Measurements from ENCODE around the gene COL5A1.

The COL5A1 gene

DNA sequence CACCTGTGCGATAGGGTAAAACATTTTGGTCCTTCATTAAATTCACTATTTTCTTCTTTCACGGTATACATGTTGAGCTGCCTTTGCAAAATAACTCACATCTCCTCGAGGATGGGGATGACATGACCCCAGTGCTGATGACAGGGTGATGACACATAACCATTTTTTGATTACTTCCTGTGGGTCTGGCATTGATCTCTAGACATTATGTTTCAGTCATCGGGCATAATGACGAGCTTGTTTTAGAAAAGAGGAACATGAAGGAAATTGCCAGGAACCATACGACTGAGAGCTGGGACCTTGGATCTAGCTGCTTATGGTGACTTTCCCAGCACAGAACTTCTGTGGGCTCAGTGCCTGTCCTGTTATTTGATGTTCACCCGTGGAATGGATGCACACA, 25.2 kb downstream of the COL5A1 start:
- TF ChIP-seq EP300 (IDR thresholded peaks at IDR 0.05; ENCODE audit: borderline replicate concordance) (no peak), CREB1 (IDR thresholded peaks at IDR 0.05; ENCODE audit: low read depth) (no peak), TAF1 (IDR thresholded peaks at IDR 0.05; ENCODE audit: low read depth) (no peak), ZBTB7A (IDR thresholded peaks at IDR 0.05; ENCODE audit: low read depth) (no peak), FOXM1 (IDR thresholded peaks at IDR 0.05; ENCODE audit: borderline replicate concordance, low read depth) (no peak), CEBPB (IDR thresholded peaks at IDR 0.05) (no peak), EGR1 (IDR thresholded peaks at IDR 0.05) (no peak), RAD21 (IDR thresholded peaks at IDR 0.05; ENCODE audit: low read depth) (no peak), NFIC (IDR thresholded peaks at IDR 0.05) (no peak), YY1 (IDR thresholded peaks at IDR 0.05; ENCODE audit: low read depth) (no peak), TCF12 (IDR thresholded peaks at IDR 0.05; ENCODE audit: low read depth) (no peak), TEAD4 (IDR thresholded peaks at IDR 0.05) (no peak)
- TF ChIP-seq, protein P1, sequence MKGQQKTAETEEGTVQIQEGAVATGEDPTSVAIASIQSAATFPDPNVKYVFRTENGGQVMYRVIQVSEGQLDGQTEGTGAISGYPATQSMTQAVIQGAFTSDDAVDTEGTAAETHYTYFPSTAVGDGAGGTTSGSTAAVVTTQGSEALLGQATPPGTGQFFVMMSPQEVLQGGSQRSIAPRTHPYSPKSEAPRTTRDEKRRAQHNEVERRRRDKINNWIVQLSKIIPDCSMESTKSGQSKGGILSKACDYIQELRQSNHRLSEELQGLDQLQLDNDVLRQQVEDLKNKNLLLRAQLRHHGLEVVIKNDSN (IDR thresholded peaks at IDR 0.05): no peak
- TF ChIP-seq, protein P2, sequence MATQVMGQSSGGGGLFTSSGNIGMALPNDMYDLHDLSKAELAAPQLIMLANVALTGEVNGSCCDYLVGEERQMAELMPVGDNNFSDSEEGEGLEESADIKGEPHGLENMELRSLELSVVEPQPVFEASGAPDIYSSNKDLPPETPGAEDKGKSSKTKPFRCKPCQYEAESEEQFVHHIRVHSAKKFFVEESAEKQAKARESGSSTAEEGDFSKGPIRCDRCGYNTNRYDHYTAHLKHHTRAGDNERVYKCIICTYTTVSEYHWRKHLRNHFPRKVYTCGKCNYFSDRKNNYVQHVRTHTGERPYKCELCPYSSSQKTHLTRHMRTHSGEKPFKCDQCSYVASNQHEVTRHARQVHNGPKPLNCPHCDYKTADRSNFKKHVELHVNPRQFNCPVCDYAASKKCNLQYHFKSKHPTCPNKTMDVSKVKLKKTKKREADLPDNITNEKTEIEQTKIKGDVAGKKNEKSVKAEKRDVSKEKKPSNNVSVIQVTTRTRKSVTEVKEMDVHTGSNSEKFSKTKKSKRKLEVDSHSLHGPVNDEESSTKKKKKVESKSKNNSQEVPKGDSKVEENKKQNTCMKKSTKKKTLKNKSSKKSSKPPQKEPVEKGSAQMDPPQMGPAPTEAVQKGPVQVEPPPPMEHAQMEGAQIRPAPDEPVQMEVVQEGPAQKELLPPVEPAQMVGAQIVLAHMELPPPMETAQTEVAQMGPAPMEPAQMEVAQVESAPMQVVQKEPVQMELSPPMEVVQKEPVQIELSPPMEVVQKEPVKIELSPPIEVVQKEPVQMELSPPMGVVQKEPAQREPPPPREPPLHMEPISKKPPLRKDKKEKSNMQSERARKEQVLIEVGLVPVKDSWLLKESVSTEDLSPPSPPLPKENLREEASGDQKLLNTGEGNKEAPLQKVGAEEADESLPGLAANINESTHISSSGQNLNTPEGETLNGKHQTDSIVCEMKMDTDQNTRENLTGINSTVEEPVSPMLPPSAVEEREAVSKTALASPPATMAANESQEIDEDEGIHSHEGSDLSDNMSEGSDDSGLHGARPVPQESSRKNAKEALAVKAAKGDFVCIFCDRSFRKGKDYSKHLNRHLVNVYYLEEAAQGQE (IDR thresholded peaks at IDR 0.05; ENCODE audit: low read depth): no peak
- TF ChIP-seq, protein P3, sequence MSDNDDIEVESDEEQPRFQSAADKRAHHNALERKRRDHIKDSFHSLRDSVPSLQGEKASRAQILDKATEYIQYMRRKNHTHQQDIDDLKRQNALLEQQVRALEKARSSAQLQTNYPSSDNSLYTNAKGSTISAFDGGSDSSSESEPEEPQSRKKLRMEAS (IDR thresholded peaks at IDR 0.05): no peak

DNA sequence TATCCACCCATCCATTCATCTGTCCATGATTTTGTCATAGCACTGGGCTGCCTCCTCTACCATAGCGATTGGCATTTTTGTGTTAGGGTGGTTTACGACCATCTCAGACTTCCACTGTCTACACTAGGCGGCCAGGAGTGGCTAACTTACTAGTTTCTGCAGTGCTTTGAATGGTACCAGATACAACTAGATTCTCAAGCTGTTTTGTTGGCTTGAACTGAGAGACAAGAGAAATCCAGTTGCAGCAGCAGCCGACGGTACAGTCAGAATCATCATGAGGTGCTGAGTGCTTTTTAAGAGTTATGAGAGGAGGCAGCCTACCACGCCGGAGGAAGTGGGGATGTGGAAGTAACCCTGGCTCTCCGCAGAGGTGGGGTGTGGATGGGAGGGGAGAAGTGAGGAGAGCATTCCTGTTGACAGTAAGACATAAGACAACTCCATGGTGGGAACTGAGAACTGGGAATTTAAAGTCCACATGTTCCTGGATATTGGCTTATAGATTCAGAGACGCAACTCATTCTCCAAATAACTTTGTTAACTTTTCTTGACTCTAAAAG, 27.9 kb downstream of the COL5A1 start:
- TF ChIP-seq, protein P1 (IDR thresholded peaks at IDR 0.05): no peak
- TF ChIP-seq, protein P3 (IDR thresholded peaks at IDR 0.05): no peak
- no peak for TF ChIP-seq CEBPB (IDR thresholded peaks at IDR 0.05)

DNA sequence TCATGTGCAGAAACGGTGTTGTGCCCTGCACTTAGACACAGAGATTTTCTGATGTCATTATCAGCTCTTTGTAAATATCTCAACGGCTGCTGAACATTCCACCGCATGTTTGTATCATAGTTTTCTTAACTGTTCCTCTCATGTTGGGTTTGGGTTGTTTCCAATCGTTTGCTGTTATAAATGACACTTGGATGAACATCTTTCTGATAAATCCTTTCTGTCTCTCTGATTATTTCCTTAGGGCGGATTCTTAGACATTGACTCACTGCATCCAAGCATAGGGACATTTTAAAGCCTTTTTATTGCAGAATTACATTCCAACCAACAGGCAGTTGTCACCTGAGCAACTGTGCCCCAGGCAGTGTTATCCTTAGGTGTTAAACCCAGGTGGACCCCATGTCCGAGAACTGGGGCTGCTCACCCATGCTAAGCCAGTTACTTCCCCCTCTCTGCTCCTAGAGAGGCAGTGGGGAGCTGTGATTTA, 28.5 kb downstream of the COL5A1 start:
- TF ChIP-seq, protein P3 (IDR thresholded peaks at IDR 0.05): no peak
- no peak for TF ChIP-seq TCF12 (IDR thresholded peaks at IDR 0.05; ENCODE audit: low read depth)
- no peak for TF ChIP-seq CEBPB (IDR thresholded peaks at IDR 0.05)
- no peak for TF ChIP-seq EGR1 (IDR thresholded peaks at IDR 0.05)
- TF ChIP-seq, protein P2 (IDR thresholded peaks at IDR 0.05; ENCODE audit: low read depth): no peak
- TF ChIP-seq RAD21 (IDR thresholded peaks at IDR 0.05; ENCODE audit: low read depth): no peak
- TF ChIP-seq NFIC (IDR thresholded peaks at IDR 0.05): no peak
- no peak for TF ChIP-seq ZBTB7A (IDR thresholded peaks at IDR 0.05; ENCODE audit: low read depth)
- no peak for TF ChIP-seq CREB1 (IDR thresholded peaks at IDR 0.05; ENCODE audit: low read depth)
- TF ChIP-seq FOXM1 (IDR thresholded peaks at IDR 0.05; ENCODE audit: borderline replicate concordance, low read depth): no peak
- no peak for TF ChIP-seq YY1 (IDR thresholded peaks at IDR 0.05; ENCODE audit: low read depth)
- no peak for TF ChIP-seq TEAD4 (IDR thresholded peaks at IDR 0.05)
- TF ChIP-seq TAF1 (IDR thresholded peaks at IDR 0.05; ENCODE audit: low read depth): no peak

DNA sequence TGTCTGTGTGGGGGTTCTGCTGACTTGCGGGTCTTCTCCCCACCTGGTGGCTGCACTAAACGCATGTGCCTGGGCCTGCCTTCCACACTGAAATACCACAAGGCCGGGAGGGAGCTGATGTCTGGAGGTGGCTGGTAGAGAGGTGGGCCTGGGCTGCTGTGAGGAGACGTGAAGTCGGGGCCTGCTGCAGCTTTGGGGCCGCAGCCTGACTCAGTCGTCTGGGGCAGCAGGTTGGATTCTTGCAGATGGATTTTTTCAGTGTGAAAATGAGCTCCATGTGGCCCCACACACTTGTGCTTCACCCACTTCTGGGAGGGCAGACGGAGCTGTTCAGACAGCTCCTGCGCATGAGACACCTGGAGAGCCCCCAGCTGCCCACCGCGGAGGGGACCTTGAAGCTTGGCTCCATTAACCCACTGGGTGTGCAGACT, 29.3 kb downstream of the COL5A1 start:
- TF ChIP-seq RAD21 (IDR thresholded peaks at IDR 0.05; ENCODE audit: low read depth) (no peak), NFIC (IDR thresholded peaks at IDR 0.05) (no peak), TAF1 (IDR thresholded peaks at IDR 0.05; ENCODE audit: low read depth) (no peak), EGR1 (IDR thresholded peaks at IDR 0.05) (no peak), CREB1 (IDR thresholded peaks at IDR 0.05; ENCODE audit: low read depth) (no peak), EP300 (IDR thresholded peaks at IDR 0.05; ENCODE audit: borderline replicate concordance) (no peak), ZBTB7A (IDR thresholded peaks at IDR 0.05; ENCODE audit: low read depth) (no peak), YY1 (IDR thresholded peaks at IDR 0.05; ENCODE audit: low read depth) (no peak), TCF12 (IDR thresholded peaks at IDR 0.05; ENCODE audit: low read depth) (no peak), FOXM1 (IDR thresholded peaks at IDR 0.05; ENCODE audit: borderline replicate concordance, low read depth) (no peak)
- TF ChIP-seq, protein P1 (IDR thresholded peaks at IDR 0.05): no peak

DNA sequence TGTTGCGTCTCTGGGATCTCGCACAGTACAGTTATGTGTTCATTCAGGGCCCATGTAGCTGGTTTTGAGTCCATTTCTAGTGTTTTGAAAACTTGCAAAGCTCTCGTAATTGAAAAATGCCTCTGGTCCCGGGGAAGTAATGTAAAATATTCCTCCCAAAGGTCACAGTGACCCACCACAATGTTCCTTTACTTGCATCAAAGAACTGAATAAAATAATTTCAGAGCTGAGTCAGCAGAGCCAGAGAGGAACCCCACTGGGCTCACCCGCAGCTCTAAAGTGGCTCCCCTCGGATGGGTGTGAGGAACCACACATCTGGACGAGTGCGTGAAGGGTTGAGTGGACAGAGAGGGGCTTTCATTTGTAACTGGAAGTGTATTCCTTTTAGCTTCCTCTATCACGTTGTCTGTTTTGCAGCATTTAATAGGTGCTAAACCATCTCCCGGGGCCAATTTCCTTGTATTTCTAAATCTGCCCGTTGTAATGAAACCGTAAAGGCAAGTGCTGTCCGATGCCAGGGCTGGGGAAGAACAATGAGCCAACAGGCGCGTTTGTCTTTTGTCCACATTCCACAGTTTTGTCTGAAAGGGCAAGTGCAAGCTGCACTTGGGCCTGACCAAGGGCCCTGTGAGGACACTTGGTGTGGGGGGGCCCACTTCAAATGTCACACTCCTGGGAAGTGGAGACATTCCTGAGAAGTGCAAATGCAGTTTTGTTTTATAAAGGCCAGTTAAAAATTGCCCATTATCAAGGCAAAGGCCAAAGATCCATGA, 29.9 kb downstream of the COL5A1 start:
- 0 out of 2 replicates have a peak, but pooled peaks have one; percentile 24 for TF ChIP-seq EP300 (IDR thresholded peaks at IDR 0.05; ENCODE audit: borderline replicate concordance)
- TF ChIP-seq CEBPB (IDR thresholded peaks at IDR 0.05): no peak
- no peak for TF ChIP-seq FOXM1 (IDR thresholded peaks at IDR 0.05; ENCODE audit: borderline replicate concordance, low read depth)
- TF ChIP-seq EGR1 (IDR thresholded peaks at IDR 0.05): no peak
- no peak for TF ChIP-seq ZBTB7A (IDR thresholded peaks at IDR 0.05; ENCODE audit: low read depth)

Data from Ishikawa (cell line).